Activated CD8-positive, alpha-beta memory T cell treated with anti-CD3 and anti-CD28 coated beads for 36 hours (primary cell): Measurements from ENCODE around the gene SIVA1. TPM values are rescaled to one million over a fixed set of nuclear protein-coding genes. Genes with fewer than 3 reads are reported as not detected.

Source experiments
- CTCF ChIA-PET: fragments of 350-600 bp; sonication (Branson Sonifier 250); formaldehyde crosslinking; loops from one replicate; lab custom pipeline; 2021; ENCODE audit warnings: antibody characterized with exemption; lab: Charles Lee
- POLR2A ChIA-PET: fragments of 350-600 bp; sonication (Branson Sonifier 250); formaldehyde crosslinking; loops from one replicate; lab custom pipeline; 2021; ENCODE audit warnings: antibody characterized with exemption; lab: Charles Lee
- total RNA-seq, 2 experiments: library from RNA; stranded (reverse); gene quantifications; one replicate each; pipeline ENCODE4 v1.2.3, GENCODE V29; 2021

SIVA1 gene
- total RNA-seq, 2 experiments from 2014 or later, result 167 TPM

DNA sequence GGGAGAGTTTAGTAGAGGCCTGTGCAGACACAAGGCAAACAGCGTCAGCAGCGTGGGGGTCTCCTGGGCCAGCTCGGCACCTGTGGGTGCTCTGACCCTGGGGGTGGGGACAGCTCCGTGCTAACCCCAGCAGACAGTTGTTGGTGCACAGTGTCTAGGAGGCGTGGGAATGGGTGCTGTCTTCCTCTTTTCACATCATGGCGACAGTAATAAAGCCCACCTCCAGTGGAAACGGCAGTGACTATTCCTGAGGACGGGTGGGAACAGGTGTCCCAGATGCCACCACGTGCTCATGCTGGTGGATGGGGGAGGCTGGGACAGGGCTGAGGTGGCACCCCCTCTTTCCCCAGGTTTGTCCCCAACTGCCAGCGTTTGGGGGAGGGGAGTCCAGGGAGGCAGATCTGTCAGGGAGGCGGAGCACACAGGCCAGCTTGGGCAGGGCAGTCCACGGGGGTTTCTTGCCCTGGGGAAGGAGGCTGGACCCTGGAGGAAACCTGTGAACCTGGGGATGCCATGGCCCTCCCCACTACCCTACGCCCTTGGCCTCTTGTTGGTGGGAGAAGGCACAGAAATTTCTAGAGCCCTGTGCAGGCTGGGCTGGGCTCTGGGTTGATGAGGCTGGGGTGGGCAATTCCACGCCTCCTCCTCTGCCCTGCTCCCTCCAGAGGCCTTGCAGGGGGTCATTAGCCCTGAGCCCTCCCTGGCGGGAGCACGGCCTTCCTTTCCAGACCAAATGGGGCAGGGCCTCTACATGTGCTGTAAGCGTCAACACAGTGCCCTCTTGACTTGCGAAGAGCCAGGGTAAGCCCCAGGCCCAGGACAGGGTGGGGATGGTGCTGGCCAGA, 51.8 kb downstream of the SIVA1 start:
- POLR2A ChIA-PET, result no interaction called here
- CTCF ChIA-PET, result no interaction called here

DNA sequence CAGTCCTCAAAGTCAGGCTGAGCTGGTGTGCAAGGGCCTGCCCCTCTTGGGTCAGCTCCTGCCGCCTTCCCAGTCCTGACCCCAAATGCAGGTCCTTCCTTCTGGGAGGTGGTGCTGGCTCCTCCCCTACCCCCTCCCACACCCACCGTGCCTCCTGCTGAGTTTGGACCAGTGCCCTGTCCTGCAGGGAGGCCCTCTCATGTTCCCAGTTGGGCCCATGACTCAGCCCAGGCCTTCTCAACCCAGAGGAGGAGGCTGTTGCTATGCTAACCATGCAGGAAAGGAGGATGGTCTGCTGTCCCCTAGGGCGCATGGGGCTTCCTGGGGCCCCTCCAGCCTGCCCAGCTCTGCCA, 52.4 kb downstream of the SIVA1 start:
- ChIA-PET CTCF (no interaction called here), POLR2A (no interaction called here)

DNA sequence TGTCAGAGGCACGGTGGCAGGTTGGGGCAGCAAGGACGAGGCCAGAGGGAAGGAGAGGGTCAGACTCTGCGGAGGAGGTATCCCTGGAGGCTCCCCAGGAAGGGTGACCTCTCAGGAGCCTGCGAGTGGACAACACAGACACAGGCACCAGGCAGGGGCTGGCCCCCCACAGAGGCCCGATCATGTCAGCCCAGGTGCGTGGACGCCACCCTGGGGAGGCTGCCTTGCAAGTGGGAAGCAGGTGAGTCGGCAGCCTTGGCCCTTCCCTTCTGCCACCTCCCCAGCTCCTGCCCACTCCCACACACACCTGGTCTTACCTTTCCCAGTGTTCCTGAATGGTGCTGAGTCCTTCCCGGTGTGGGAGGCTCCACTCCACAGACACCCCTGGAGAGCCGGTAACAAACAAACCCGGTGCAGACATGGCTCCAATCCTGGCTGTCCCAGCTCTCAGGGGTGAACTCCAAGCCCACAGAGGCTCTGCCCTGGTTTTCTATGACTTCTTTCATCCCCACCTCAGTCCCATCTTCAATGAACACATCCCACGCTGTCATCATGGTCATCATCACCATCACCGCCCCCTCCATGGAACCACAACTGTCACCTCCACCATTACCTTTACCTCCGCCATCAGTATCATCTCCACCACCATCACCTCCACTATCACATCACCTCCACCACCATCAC, 53.1 kb downstream of the SIVA1 start:
- CTCF ChIA-PET, result no interaction called here
- POLR2A ChIA-PET, result no interaction called here

DNA sequence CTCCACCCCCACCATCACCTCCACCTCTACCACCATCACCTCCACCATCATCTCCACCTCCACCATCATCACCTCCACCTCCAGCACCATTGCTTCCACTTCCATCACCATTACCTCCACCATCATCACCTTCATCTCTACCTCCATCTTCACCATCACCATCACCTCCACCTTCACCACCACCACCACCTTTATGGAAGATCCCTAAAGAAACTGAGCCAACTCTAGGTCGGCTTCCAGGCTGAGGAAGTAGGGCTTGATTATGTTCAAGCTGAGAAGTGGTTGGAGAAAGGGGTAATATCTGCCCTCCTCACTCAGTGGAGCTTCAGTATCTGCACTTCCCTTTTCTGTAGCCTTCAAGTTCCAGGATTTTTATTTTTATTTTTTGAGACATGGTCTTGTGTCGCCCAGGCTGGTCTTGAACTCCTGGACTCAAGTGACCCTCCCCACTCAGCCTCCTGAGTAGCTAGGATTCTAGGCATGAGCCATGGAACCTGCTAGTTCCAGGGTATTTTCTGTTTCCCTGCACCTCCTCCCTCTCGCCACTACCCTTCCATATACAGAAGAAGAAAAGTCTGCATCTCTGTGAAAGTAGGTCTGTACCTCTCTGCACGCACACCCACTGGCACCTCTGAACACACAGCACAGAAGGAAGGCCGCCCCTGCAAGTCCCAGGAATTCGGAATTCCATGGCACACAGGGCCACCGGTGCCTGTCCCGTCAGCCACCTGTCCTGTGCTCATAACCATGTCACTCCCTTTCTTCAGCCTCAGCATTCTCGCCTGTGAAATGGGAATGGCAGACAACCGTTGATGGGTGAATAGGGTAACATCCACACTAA, 53.9 kb downstream of the SIVA1 start:
- ChIA-PET CTCF (no interaction called here), POLR2A (no interaction called here)

DNA sequence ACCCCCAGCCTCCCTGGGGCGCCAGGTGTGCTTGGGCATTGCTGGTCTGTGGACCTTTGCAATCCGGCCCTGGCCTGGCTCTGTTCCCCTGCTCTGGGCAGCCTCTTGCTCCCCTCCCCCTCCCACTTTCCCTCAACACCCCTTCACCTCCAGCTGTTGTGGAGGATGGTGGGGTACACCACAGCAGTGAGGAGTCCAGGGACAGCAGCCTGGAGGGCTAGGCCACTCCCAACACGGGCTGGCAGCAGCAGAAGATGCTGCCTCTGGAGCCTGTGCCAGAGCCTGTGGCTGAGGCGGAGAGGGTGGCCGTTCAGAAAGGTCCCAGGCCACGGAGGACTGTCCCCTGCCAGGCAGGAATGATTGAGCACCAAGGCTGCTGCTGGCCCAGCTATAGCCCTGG, 55.5 kb downstream of the SIVA1 start:
- ChIA-PET CTCF (no interaction called here), POLR2A (no interaction called here)

Other genes with a start within 250 kb of the SIVA1 start
- gene C14orf180, start 173.4 kb upstream of the SIVA1 start, total RNA-seq, result not detected
- not detected for gene TMEM179, start 148.4 kb upstream of the SIVA1 start, total RNA-seq
- gene INF2, start 63.5 kb upstream of the SIVA1 start, total RNA-seq, result 10 to 100 TPM; 62.8 to 64.9 TPM
- gene ADSS1, start 28.9 kb upstream of the SIVA1 start, total RNA-seq, result 1 to 10 TPM; 1.7 to 1.8 TPM
- 100 to 1,000 TPM; 155 to 173 TPM for gene AKT1, start 42.6 kb downstream of the SIVA1 start, total RNA-seq
- 1 to 10 TPM; 3.0 TPM for gene ZBTB42, start 48.0 kb downstream of the SIVA1 start, total RNA-seq
- gene CEP170B, start 112.1 kb downstream of the SIVA1 start, total RNA-seq, result 1 to 10 TPM; 7.7 to 7.8 TPM
- not detected for gene PLD4, start 171.7 kb downstream of the SIVA1 start, total RNA-seq
- under 1 TPM in 1 of 2 experiments, not detected in 1; 0.02 TPM for gene AHNAK2, start 225.2 kb downstream of the SIVA1 start, total RNA-seq
- gene CLBA1, start 232.6 kb downstream of the SIVA1 start, total RNA-seq, result 1 to 10 TPM; 4.0 TPM